HCT116 (cell line): Measurements from ENCODE around the gene GGPS1. TPM values are rescaled to one million over a fixed set of nuclear protein-coding genes. Genes with fewer than 3 reads are reported as not detected.

Source experiments
- ATAC-seq: fragments of 200-7000 bp; cut with Tn5 transposase; 2 replicates; pipeline ENCODE4 v1.9.1; 2020; ENCODE audit warnings: mild to moderate bottlenecking, moderate library complexity
- BruUV-seq: library from RNA; stranded (reverse); fragments of 400-500 nt; replicated peaks from 2 replicates; lab custom pipeline; 2021; lab: Mats Ljungman, UMichigan
- CTCF ChIA-PET: fragments of 300-600 bp; sonication (Branson Sonifier 250); formaldehyde crosslinking; loops from one replicate; lab custom pipeline; 2021; ENCODE audit warnings: antibody characterized with exemption; lab: Charles Lee
- POLR2A ChIA-PET: fragments of 300-600, 350-600 bp; sonication (Branson Sonifier 250); formaldehyde crosslinking; loops from one replicate; lab custom pipeline; 2021; ENCODE audit warnings: antibody characterized with exemption; lab: Charles Lee
- RAD21 ChIA-PET, 2 experiments: fragments of 300-600 bp; sonication (Branson Sonifier 250); formaldehyde crosslinking; loops; one replicate each; lab custom pipeline; 2023; ENCODE audit warnings: low total read pairs in 2 of 2; ENCODE audit not compliant: uncharacterized antibody in 2 of 2, unreplicated experiment in 2 of 2, low non-redundant PET in 1 of 2; lab: Charles Lee
- DNase-seq: peaks from one replicate; pipeline ENCODE4 v3.0.0-alpha.2; 2010; ENCODE audit warnings: low read depth, low spot score
- H2AFZ ChIP-seq: fragments of 200-600 bp; shearing (Covaris generic), sonication (generic); 2 replicates; pipeline ENCODE4 v1.6.1; 2017; ENCODE audit warnings: low read depth, mixed run types, mixed read lengths, antibody characterized with exemption, low read length; ENCODE audit not compliant: poor library complexity, severe bottlenecking
- H3K27ac ChIP-seq: 2 replicates; pipeline ENCODE4 v1.5.1; 2012; ENCODE audit warnings: low read depth, low read length
- H3K27me3 ChIP-seq: fragments of 200-600 bp; sonication (generic); 2 replicates; pipeline ENCODE4 v1.6.1; 2016; ENCODE audit warnings: mixed run types, low read length, mixed read lengths; ENCODE audit not compliant: insufficient read depth
- H3K36me3 ChIP-seq, 2 experiments: fragments of 200-500 bp in 1 of 2; fragments of 200-600 bp in 1 of 2; sonication (Bioruptor generic) in 1 of 2; sonication (generic) in 1 of 2; 2 replicates each; pipeline versions ENCODE4 v1.5.1 to v1.6.1; 2014 to 2016; ENCODE audit warnings: low read length in 2 of 2, inconsistent platforms in 1 of 2, mixed read lengths in 1 of 2, mixed run types in 1 of 2; ENCODE audit not compliant: insufficient read depth in 2 of 2, control insufficient read depth in 1 of 2
- H3K4me1 ChIP-seq, 2 experiments: fragments of 200-600 bp in 1 of 2; sonication (generic) in 1 of 2; 2 replicates each; pipeline versions ENCODE4 v1.5.1 to v1.6.1; 2012 to 2017; ENCODE audit warnings: low read length in 2 of 2, inconsistent platforms in 1 of 2, mild to moderate bottlenecking in 1 of 2, mixed read lengths in 1 of 2, mixed run types in 1 of 2, moderate library complexity in 1 of 2; ENCODE audit not compliant: insufficient read depth in 2 of 2, control insufficient read depth in 1 of 2
- H3K4me2 ChIP-seq: fragments of 200-600 bp; sonication (generic); 2 replicates; pipeline ENCODE4 v1.6.1; 2017; ENCODE audit warnings: mixed run types, low read length, mixed read lengths
- H3K4me3 ChIP-seq, 2 experiments: fragments of 200-600 bp in 1 of 2; sonication (generic) in 1 of 2; replicated peaks in 1 of 2; 2 replicates each; pipeline ENCODE4 v1.5.1; 2011 to 2016; ENCODE audit warnings: low read length in 2 of 2, control low read depth in 1 of 2, low read depth in 1 of 2, mild to moderate bottlenecking in 1 of 2, mixed read lengths in 1 of 2, mixed run types in 1 of 2
- H3K79me2 ChIP-seq: fragments of 200-600 bp; sonication (generic); 2 replicates; pipeline ENCODE4 v1.6.1; 2017; ENCODE audit warnings: mild to moderate bottlenecking, mixed run types, low read length, moderate library complexity, mixed read lengths; ENCODE audit not compliant: insufficient read depth
- H3K9ac ChIP-seq: fragments of 200-600 bp; sonication (generic); 2 replicates; pipeline ENCODE4 v1.6.1; 2016; ENCODE audit warnings: low read length, mixed read lengths
- H3K9me2 ChIP-seq: fragments of 200-600 bp; sonication (generic), shearing (Covaris generic); 2 replicates; pipeline ENCODE4 v1.6.1; 2017; ENCODE audit warnings: mixed run types, mild to moderate bottlenecking, moderate library complexity; ENCODE audit not compliant: insufficient read depth
- H3K9me3 ChIP-seq, 2 experiments: fragments of 200-500 bp in 1 of 2; fragments of 200-600 bp in 1 of 2; sonication (Bioruptor generic) in 1 of 2; sonication (generic) in 1 of 2; 2 replicates each; pipeline ENCODE4 v1.6.1; 2014 to 2017; ENCODE audit warnings: low read length in 2 of 2, mixed read lengths in 2 of 2, inconsistent platforms in 1 of 2, low read depth in 1 of 2, mild to moderate bottlenecking in 1 of 2, mixed run types in 1 of 2, moderate library complexity in 1 of 2; ENCODE audit not compliant: control insufficient read depth in 1 of 2, insufficient read depth in 1 of 2
- H4K20me1 ChIP-seq: fragments of 200-600 bp; sonication (generic), shearing (Covaris generic); 2 replicates; pipeline ENCODE4 v1.6.1; 2017; ENCODE audit warnings: mixed run types, mild to moderate bottlenecking, moderate library complexity; ENCODE audit not compliant: insufficient read depth
- CBX3 ChIP-seq: IDR thresholded peaks from 2 replicates; pipeline ENCODE4 v1.6.1; 2012; ENCODE audit warnings: low read depth
- CTCF ChIP-seq, 3 experiments: fragments of 200-600 bp in 1 of 3; sonication (generic) in 1 of 3; IDR thresholded peaks in 2 of 3; conservative IDR thresholded peaks in 1 of 3; 2 replicates each; pipeline ENCODE4 v1.5.1; 2012 to 2017; ENCODE audit warnings: low read depth in 2 of 3, low read length in 2 of 3, antibody characterized with exemption in 1 of 3, borderline replicate concordance in 1 of 3, control low read depth in 1 of 3, mild to moderate bottlenecking in 1 of 3, mixed read lengths in 1 of 3, mixed run types in 1 of 3, moderate library complexity in 1 of 3; ENCODE audit not compliant: insufficient read depth in 1 of 3
- ELF1 ChIP-seq: IDR thresholded peaks from 2 replicates; pipeline ENCODE4 v1.6.1; 2012; ENCODE audit warnings: low read depth, borderline replicate concordance
- EZH2phosphoT487 ChIP-seq: fragments of 200-600 bp; IDR thresholded peaks from 2 replicates; pipeline ENCODE4 v1.6.1; 2018; ENCODE audit warnings: antibody characterized with exemption, borderline replicate concordance
- JUND ChIP-seq: IDR thresholded peaks from 2 replicates; pipeline ENCODE4 v1.6.1; 2012
- POLR2AphosphoS5 ChIP-seq: IDR thresholded peaks from 2 replicates; pipeline ENCODE4 v1.6.1; 2011; ENCODE audit warnings: mild to moderate bottlenecking, low read depth, low read length, moderate library complexity
- RAD21 ChIP-seq: IDR thresholded peaks from 2 replicates; pipeline ENCODE4 v1.6.1; 2012; ENCODE audit warnings: low read depth, mild to moderate bottlenecking
- SIN3A ChIP-seq: IDR thresholded peaks from 2 replicates; pipeline ENCODE4 v1.6.1; 2012; ENCODE audit warnings: low read depth
- YY1 ChIP-seq: IDR thresholded peaks from 2 replicates; pipeline ENCODE4 v1.6.1; 2011; ENCODE audit warnings: low read length, low read depth, moderate library complexity, mild to moderate bottlenecking; ENCODE audit not compliant: insufficient replicate concordance; ENCODE audit errors: extremely low read depth
- ZFX ChIP-seq: fragments of 450-650 bp; IDR thresholded peaks from 2 replicates; pipeline ENCODE4 v1.6.1; 2017
- intact Hi-C: fragments of 100-400 bp; cut with micrococcal nuclease; formaldehyde crosslinking; loops from 2 replicates; pipeline ENCODE4 v1.10.0; 2022
- total RNA-seq: library from RNA; stranded (reverse); gene quantifications from one replicate; pipeline ENCODE4 v1.2.1, GENCODE V29; 2021; ENCODE audit not compliant: unreplicated experiment

The GGPS1 gene
- total RNA-seq, 1 experiment from 2014 or later: 30.6 TPM

- H3K4me3 ChIP-seq: peak within 1 kb of the TSS; percentile 95 to 99
- H3K9ac ChIP-seq: peak within 1 kb of the TSS; percentile 95
- TF ChIP-seq CBX3 (no peak), JUND (no peak), POLR2AphosphoS5 (peak; percentile 85), YY1 (no peak), ZFX (peak; percentile 71)
- H3K9me2 ChIP-seq: no peaks in the 10 kb centered on the region
- peak within 1 kb of the TSS; percentile 92 for H3K27ac ChIP-seq
- no peaks in the 10 kb centered on the region for H4K20me1 ChIP-seq
- H3K79me2 ChIP-seq: peaks cover 91% of the 10 kb centered on the region
- peaks cover 3 to 22% of the 10 kb centered on the region in 2 experiments; a peak in 3 of 4 replicates for H3K4me1 ChIP-seq
- DNase-seq (no peak), ATAC-seq (peak; percentile 20)
- ChIA-PET POLR2A (interaction anchor here (1.0 to 1.8 kb wide), 4 partner anchors 10 to 88 kb away, joined by 3 to 10 read pairs (median 4); partner anchors contain the start of gene TBCE), CTCF (interaction anchor here (1.8 kb wide), 1 partner anchor 89 kb away, joined by 4 read pairs; no protein-coding TSS in a partner anchor), RAD21 (interaction anchor here in 1 of 2 experiments (1.4 kb wide), 1 partner anchor 88 kb away, joined by 5 read pairs; no protein-coding TSS in a partner anchor)
- TSS peak; percentile 35 for BruUV-seq
- intact Hi-C loops: loop anchor here (1.0 to 5.0 kb wide), 4 partner anchors 40 to 177 kb away; partner anchors contain the start of genes B3GALNT2 and TBCE
- peak within 1 kb of the TSS; percentile 46 for H2AFZ ChIP-seq
- no peaks in the 10 kb centered on the region for H3K36me3 ChIP-seq
- peak within 1 kb of the TSS; percentile 96 for H3K4me2 ChIP-seq
- H3K27me3 ChIP-seq: no peaks in the 10 kb centered on the region
- no peaks in the 10 kb centered on the region for H3K9me3 ChIP-seq
Measured at GRCh38 chr1:235327559-235328270, 655 bp upstream of the GGPS1 start, which contains the start of gene ARID4B. Gene ARID4B, minus strand, starts transcription at chr1:235328179. Its CDS starts 1,260 bp downstream, at chr1:235326919.

GRCh38 chr1:235329139-235329902, 951 bp downstream of the GGPS1 start:
- H3K79me2 ChIP-seq: peaks cover 90% of the 10 kb centered on the region
- peak overlapping the region; percentile 95 for H3K9ac ChIP-seq
- RAD21 ChIA-PET: no interaction called here
- no peaks in the 10 kb centered on the region for H3K27me3 ChIP-seq
- TF ChIP-seq ELF1: no peak
- peak; percentile 34; the same call in 1 of the 2 replicates for TF ChIP-seq ZFX
- TF ChIP-seq SIN3A: peak; percentile 9; the same call in 1 of the 2 replicates
- no peak for TF ChIP-seq EZH2phosphoT487
- peak in 1 of 3 experiments; percentile 5; a peak in 1 of 6 replicates for TF ChIP-seq CTCF (IDR thresholded peaks at IDR 0.05 in 2 of 3, conservative IDR thresholded peaks at IDR 0.05 in 1 of 3; ENCODE audit: borderline replicate concordance in 1 of 3, insufficient read depth in 1 of 3, low read depth in 2 of 3, low read length in 2 of 3)
- TF ChIP-seq RAD21: peak; percentile 30; the same call in 1 of the 2 replicates
- TF ChIP-seq, all 23 proteins: peak for 4
- intact Hi-C loops: loop anchor here (2.0 to 5.0 kb wide), 3 partner anchors 77 to 175 kb away; partner anchors contain the start of gene B3GALNT2
- no peaks in the 10 kb centered on the region for H3K36me3 ChIP-seq
- H3K4me3 ChIP-seq: peak overlapping the region; percentile 91 to 99
- peak overlapping the region; percentile 82 for H3K27ac ChIP-seq
- H3K9me3 ChIP-seq: no peaks in the 10 kb centered on the region
- POLR2A ChIA-PET: interaction anchor here (1.2 to 1.8 kb wide), 3 partner anchors 11 to 93 kb away, joined by 3 to 10 read pairs (median 3); partner anchors contain the start of gene TBCE
- H2AFZ ChIP-seq: peak overlapping the region; percentile 46
- H3K4me1 ChIP-seq: peaks cover 3 to 22% of the 10 kb centered on the region in 2 experiments; a peak in 3 of 4 replicates
- H3K4me2 ChIP-seq: peak overlapping the region; percentile 96
- ATAC-seq (no peak), DNase-seq (no peak)
- CTCF ChIA-PET: interaction anchor here (1.2 to 1.8 kb wide), 2 partner anchors 86 to 88 kb away, joined by 3 to 4 read pairs; no protein-coding TSS in a partner anchor
- H4K20me1 ChIP-seq: no peaks in the 10 kb centered on the region
- TSS peak; percentile 79 for BruUV-seq
- H3K9me2 ChIP-seq: no peaks in the 10 kb centered on the region
